K562 treated with DMSO at 1 percent for 4 hours (cell line): Measurements from ENCODE around the gene KBTBD3. TPM values are rescaled to one million over a fixed set of nuclear protein-coding genes. Genes with fewer than 3 reads are reported as not detected.

Source experiments
- total RNA-seq: library from RNA; unstranded; fragments of 300-600 nt; gene quantifications from 2 replicates; pipeline ENCODE4 v1.2.3, GENCODE V29; 2022; ENCODE audit not compliant: insufficient read depth

Gene KBTBD3
- total RNA-seq: 3.9 and 18.0 TPM in 2 replicates

GRCh38 chr11:106076919-106077608, at the start of gene KBTBD3:
TSS of gene KBTBD3 (minus strand) at chr11:106077347. CDS start at chr11:106059097, 18,250 bp downstream.

GRCh38 chr11:106077609-106078455, 685 bp upstream of the KBTBD3 start, which contains the start of gene AASDHPPT:
TSS of gene AASDHPPT (plus strand) at chr11:106077662. CDS start at chr11:106077711, 49 bp downstream.

GRCh38 chr11:106021967-106022794, 55.0 kb downstream of the KBTBD3 start, which contains the start of gene MSANTD4:
TSS of gene MSANTD4 (minus strand) at chr11:106022240. CDS start at chr11:106010917, 11,323 bp downstream.

Other genes with a start within 250 kb of the KBTBD3 start
- gene MSANTD4, start 55.1 kb downstream of the KBTBD3 start, total RNA-seq: 9.0 and 10.2 TPM in 2 replicates
- 21.2 and 28.8 TPM in 2 replicates for gene AASDHPPT, start 315 bp upstream of the KBTBD3 start, total RNA-seq